PC-9 (cell line): Measurements from ENCODE around the gene LUC7L3. TPM values are rescaled to one million over a fixed set of nuclear protein-coding genes. Genes with fewer than 3 reads are reported as not detected.

ENCODE experiments used
- BruUV-seq: library from RNA; stranded (reverse); fragments of 400-500 nt; replicated peaks from 2 replicates; lab custom pipeline; 2021; lab: Mats Ljungman, UMichigan
- CTCF ChIA-PET: fragments of 300-600 bp; sonication (Branson Sonifier 250); formaldehyde crosslinking; loops from one replicate; lab custom pipeline; 2022; ENCODE audit warnings: antibody characterized with exemption; lab: Charles Lee
- POLR2A ChIA-PET: fragments of 300-600 bp; sonication (Branson Sonifier 250); formaldehyde crosslinking; loops from one replicate; lab custom pipeline; 2022; ENCODE audit warnings: antibody characterized with exemption; ENCODE audit not compliant: unreplicated experiment; lab: Charles Lee
- DNase-seq, 2 experiments: peaks; one replicate each; pipeline versions ENCODE4 v3.0.0 to v3.0.0-alpha.2; 2015 to 2022; ENCODE audit warnings: mixed read lengths in 1 of 2
- H2AFZ ChIP-seq: fragments of 200-600 bp; sonication (generic); 2 replicates; pipeline ENCODE4 v1.8.1; 2017; ENCODE audit warnings: antibody characterized with exemption
- H3F3A ChIP-seq: fragments of 200-600 bp; sonication (generic); 2 replicates; pipeline ENCODE4 v1.8.1; 2017; ENCODE audit warnings: antibody characterized with exemption, mild to moderate bottlenecking, low read depth; ENCODE audit not compliant: insufficient read depth
- H3K27ac ChIP-seq: fragments of 200-600 bp; sonication (generic); 2 replicates; pipeline ENCODE4 v1.6.1; 2016; ENCODE audit warnings: mixed run types
- H3K27me3 ChIP-seq: fragments of 200-600 bp; sonication (generic); 2 replicates; pipeline ENCODE4 v1.6.1; 2016; ENCODE audit warnings: low read depth, mixed run types; ENCODE audit not compliant: insufficient read depth
- H3K36me3 ChIP-seq: fragments of 200-600 bp; sonication (generic); 2 replicates; pipeline ENCODE4 v1.6.1; 2016; ENCODE audit warnings: low read depth, mixed run types
- H3K4me1 ChIP-seq: fragments of 200-600 bp; sonication (generic); replicated peaks from 2 replicates; pipeline ENCODE4 v1.6.1; 2016; ENCODE audit warnings: mixed run types; ENCODE audit not compliant: insufficient read depth
- H3K4me2 ChIP-seq: fragments of 200-600 bp; sonication (generic); 2 replicates; pipeline ENCODE4 v1.6.1; 2017; ENCODE audit warnings: mixed run types
- H3K4me3 ChIP-seq: fragments of 200-600 bp; sonication (generic); 2 replicates; pipeline ENCODE4 v1.6.1; 2016; ENCODE audit warnings: mixed run types
- H3K79me2 ChIP-seq: fragments of 200-600 bp; sonication (generic); 2 replicates; pipeline ENCODE4 v1.6.1; 2017; ENCODE audit warnings: low read depth, mixed run types
- H3K9me2 ChIP-seq: fragments of 200-600 bp; sonication (generic); 2 replicates; pipeline ENCODE4 v1.8.1; 2017; ENCODE audit warnings: mild to moderate bottlenecking; ENCODE audit not compliant: insufficient read depth
- H3K9me3 ChIP-seq: fragments of 200-600 bp; sonication (generic); 2 replicates; pipeline ENCODE4 v1.8.1; 2016; ENCODE audit warnings: low read depth; ENCODE audit not compliant: insufficient read depth
- H4K20me1 ChIP-seq: fragments of 200-600 bp; sonication (generic); 2 replicates; pipeline ENCODE4 v1.8.1; 2017; ENCODE audit not compliant: insufficient read depth
- EZH2 ChIP-seq: fragments of 200-600 bp; sonication (generic); IDR thresholded peaks from 2 replicates; pipeline ENCODE4 v1.8.0; 2017; ENCODE audit warnings: antibody characterized with exemption, low read depth
- intact Hi-C: fragments of 100-400 bp; cut with micrococcal nuclease; formaldehyde crosslinking; loops from one replicate; pipeline ENCODE4 v1.10.0; 2022; ENCODE audit not compliant: unreplicated experiment
- total RNA-seq: library from RNA; stranded (reverse); gene quantifications from 2 replicates; pipeline ENCODE4 v1.2.3, GENCODE V29; 2021
- TF ChIP-seq, protein P1 (sequence below): fragments of 200-600 bp; sonication (generic); conservative IDR thresholded peaks from 2 replicates; pipeline ENCODE4 v1.6.1; 2017; ENCODE audit warnings: mixed run types, antibody characterized with exemption, mild to moderate bottlenecking, moderate library complexity

The LUC7L3 gene
- total RNA-seq, 1 experiment from 2014 or later = 147 TPM

DNA sequence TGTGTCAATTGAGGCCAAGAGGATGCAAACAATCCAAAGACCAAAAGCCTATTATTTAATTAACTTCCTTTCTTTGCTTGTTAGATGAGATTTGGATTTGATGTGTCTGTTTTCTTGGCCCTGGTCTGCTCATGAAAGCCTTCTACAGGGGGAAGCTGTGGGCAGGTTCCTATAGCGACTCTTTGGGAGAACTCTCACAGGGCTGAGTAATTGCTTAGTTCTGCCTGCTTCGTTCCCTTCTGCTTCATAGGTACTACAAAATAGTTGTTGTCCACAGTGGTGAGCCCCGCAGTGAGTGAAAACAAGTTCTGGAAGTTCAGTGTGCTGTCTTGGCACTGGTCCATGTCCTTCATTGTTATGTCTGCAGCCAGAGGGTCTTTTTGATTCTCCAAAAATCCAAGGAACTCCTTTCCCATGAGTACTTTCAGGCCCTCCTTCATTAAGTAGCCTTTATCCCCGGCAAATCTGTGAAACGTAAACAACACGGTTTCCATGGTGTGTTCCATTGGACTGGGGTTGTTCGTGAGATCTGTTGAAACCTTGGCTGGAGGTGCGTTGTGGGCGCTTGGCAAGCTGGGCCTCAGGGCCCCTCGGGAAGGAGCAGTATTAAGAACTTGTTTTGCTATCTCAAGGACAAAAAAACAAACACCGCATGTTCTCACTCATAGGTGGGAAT lies 77.9 kb downstream of the LUC7L3 start:
- H4K20me1 ChIP-seq = no peaks in the 10 kb centered on the region
- no peak for DNase-seq
- CTCF ChIA-PET = interaction anchor here (0.5 to 0.7 kb wide), 2 partner anchors 173 to 368 kb away, joined by 3 to 4 read pairs; no protein-coding TSS in a partner anchor
- no peaks in the 10 kb centered on the region for H3K36me3 ChIP-seq
- H3K4me1 ChIP-seq = no peaks in the 10 kb centered on the region
- no peaks in the 10 kb centered on the region for H3F3A ChIP-seq
- no peak overlapping the region for H2AFZ ChIP-seq
- no peak overlapping the region for H3K4me2 ChIP-seq
- H3K9me3 ChIP-seq = no peaks in the 10 kb centered on the region
- TF ChIP-seq, protein P1, sequence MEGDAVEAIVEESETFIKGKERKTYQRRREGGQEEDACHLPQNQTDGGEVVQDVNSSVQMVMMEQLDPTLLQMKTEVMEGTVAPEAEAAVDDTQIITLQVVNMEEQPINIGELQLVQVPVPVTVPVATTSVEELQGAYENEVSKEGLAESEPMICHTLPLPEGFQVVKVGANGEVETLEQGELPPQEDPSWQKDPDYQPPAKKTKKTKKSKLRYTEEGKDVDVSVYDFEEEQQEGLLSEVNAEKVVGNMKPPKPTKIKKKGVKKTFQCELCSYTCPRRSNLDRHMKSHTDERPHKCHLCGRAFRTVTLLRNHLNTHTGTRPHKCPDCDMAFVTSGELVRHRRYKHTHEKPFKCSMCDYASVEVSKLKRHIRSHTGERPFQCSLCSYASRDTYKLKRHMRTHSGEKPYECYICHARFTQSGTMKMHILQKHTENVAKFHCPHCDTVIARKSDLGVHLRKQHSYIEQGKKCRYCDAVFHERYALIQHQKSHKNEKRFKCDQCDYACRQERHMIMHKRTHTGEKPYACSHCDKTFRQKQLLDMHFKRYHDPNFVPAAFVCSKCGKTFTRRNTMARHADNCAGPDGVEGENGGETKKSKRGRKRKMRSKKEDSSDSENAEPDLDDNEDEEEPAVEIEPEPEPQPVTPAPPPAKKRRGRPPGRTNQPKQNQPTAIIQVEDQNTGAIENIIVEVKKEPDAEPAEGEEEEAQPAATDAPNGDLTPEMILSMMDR = no peak
- TF ChIP-seq EZH2 = no peak
- no peaks in the 10 kb centered on the region for H3K9me2 ChIP-seq
- H3K79me2 ChIP-seq = no peaks in the 10 kb centered on the region
- H3K4me3 ChIP-seq = no peak overlapping the region
- no peaks in the 10 kb centered on the region for H3K27me3 ChIP-seq
- intact Hi-C loops = no loop called here
- no peak overlapping the region for H3K27ac ChIP-seq
- no TSS peak for BruUV-seq
- POLR2A ChIA-PET = no interaction called here

GRCh38 chr17:50798424-50799288 lies 79.3 kb downstream of the LUC7L3 start:
- intact Hi-C loops = no loop called here
- CTCF ChIA-PET = no interaction called here

GRCh38 chr17:50799582-50799981 lies 80.2 kb downstream of the LUC7L3 start:
- Histone ChIP-seq H3K27me3 (no peaks in the 10 kb centered on the region), H3K36me3 (no peaks in the 10 kb centered on the region), H3K79me2 (no peaks in the 10 kb centered on the region), H3K4me1 (no peaks in the 10 kb centered on the region), H3K27ac (no peak overlapping the region), H3F3A (no peaks in the 10 kb centered on the region), H3K4me2 (no peak overlapping the region), H4K20me1 (no peaks in the 10 kb centered on the region), H3K9me2 (no peaks in the 10 kb centered on the region), H2AFZ (no peak overlapping the region), H3K4me3 (no peak overlapping the region), H3K9me3 (no peaks in the 10 kb centered on the region)
- ChIA-PET CTCF (no interaction called here), POLR2A (no interaction called here)
- TF ChIP-seq, protein P1 = no peak
- no peak for TF ChIP-seq EZH2
- intact Hi-C loops = no loop called here
- no TSS peak for BruUV-seq
- DNase-seq = no peak

More at GRCh38 chr17:50798424-50799288, 79.3 kb downstream of the LUC7L3 start:
- H3K9me2 ChIP-seq = no peaks in the 10 kb centered on the region
- H4K20me1 ChIP-seq = no peaks in the 10 kb centered on the region
- no peak for DNase-seq
- no peaks in the 10 kb centered on the region for H3F3A ChIP-seq
- no peak overlapping the region for H2AFZ ChIP-seq
- H3K36me3 ChIP-seq = no peaks in the 10 kb centered on the region
- H3K27ac ChIP-seq = no peak overlapping the region
- H3K4me1 ChIP-seq = no peaks in the 10 kb centered on the region
- BruUV-seq = no TSS peak
- H3K27me3 ChIP-seq = no peaks in the 10 kb centered on the region
- H3K4me3 ChIP-seq = no peak overlapping the region
- TF ChIP-seq EZH2 = no peak
- TF ChIP-seq, protein P1 = no peak
- POLR2A ChIA-PET = no interaction called here
- H3K4me2 ChIP-seq = no peak overlapping the region
- no peaks in the 10 kb centered on the region for H3K79me2 ChIP-seq
- H3K9me3 ChIP-seq = no peaks in the 10 kb centered on the region
